Stimulated activated CD8-positive, alpha-beta memory T cell treated with anti-CD3 and anti-CD28 coated beads, Interleukin-12 subunit alpha, Interleukin-12 subunit beta, amount 100 ng/mL, for 24 hours (primary cell): Measurements from ENCODE around the gene ROPN1L.
"Not testable (repeated sequence)": the region's sequence is repeated elsewhere in the genome, so short reads cannot be mapped to it uniquely, and the experiment has no call there.

Experiments used
- DNase-seq: peaks from one replicate; pipeline ENCODE4 v3.0.0-alpha.2; 2020; ENCODE audit errors: extremely low read depth

ROPN1L gene

GRCh38 chr5:10441083-10441991 lies at the start of gene ROPN1L:
Gene ROPN1L, plus strand, starts transcription at chr5:10441879. Its CDS starts 289 bp downstream, at chr5:10442168.
- peak; percentile 51 for DNase-seq

DNA sequence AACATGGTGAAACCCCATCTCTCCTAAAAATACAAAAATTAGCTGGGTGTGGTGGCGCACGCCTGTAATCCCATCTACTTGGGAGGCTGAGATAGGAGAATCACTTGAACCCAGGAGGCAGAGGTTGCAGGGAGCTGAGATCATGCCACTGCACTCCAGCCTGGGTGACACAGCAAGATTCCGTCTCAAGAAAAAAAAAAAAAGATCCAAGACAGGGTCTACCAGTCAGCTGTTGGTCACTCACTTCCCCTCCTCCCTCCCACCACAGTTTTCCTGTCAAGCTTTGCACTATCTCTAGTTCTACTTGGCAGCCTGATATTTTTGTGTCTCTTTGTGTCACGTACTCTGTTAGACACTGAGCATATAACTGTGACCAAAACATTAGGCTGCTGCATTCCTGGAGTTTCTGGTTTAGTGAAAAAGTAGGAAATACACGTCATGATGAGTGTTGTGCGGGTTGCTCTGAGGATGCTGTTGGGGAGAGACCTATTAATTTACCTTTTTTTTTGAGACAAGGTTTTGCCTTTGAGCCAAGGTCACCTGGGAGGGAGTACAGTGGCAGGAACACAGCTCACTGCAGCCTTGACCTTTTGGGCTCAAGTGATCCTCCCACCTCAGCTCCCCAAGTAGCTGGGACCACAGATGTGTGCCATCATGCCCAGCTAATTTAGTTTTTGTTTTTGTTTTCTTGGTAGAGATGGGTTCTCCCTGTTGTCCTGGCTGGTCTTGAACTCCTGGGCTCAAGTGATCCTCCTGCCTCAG lies 48.9 kb upstream of the ROPN1L start:
- DNase-seq: not testable (repeated sequence)

DNA sequence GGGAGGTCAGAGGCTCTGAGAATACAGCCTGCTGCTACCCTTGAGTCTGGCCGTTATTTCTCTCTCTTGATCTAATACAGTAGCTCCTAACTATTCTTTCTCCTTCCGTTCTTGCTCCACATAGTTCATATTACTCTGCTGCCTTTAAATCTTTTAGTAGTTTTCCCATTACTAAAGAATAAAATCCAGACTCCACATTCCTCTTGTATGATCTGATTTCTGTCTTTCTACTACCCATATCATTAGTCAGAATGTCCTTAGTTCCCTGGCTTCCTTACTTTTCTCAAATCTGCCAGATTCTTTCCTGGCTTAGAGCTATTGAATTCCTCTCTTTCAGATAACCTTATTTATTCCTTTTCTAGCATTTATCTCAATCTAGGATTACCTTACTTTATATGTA lies 48.2 kb upstream of the ROPN1L start:
- no peak for DNase-seq

- DNase-seq: no peak
These were observed 45.1 kb upstream of the ROPN1L start for GRCh38 chr5:10396552-10396951.

DNA sequence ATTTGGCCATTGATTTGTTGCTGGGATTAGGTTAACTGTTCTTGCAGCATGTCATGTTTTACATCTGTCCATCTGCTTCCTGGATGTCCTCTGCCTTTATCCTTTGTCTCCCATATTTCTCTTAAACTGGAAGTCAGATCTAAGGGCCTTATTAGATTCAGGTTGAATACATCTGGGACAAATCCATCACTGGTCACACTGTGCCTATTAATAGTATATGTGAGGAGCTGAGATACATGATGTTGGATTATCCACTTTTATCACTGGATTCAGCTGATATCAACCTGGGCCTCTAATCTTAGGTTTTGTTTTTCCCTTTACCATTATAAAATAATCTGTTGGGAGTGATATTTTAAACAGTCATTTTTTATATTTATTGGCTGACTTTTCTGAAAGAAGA lies 41.8 kb upstream of the ROPN1L start:
- DNase-seq: no peak

DNA sequence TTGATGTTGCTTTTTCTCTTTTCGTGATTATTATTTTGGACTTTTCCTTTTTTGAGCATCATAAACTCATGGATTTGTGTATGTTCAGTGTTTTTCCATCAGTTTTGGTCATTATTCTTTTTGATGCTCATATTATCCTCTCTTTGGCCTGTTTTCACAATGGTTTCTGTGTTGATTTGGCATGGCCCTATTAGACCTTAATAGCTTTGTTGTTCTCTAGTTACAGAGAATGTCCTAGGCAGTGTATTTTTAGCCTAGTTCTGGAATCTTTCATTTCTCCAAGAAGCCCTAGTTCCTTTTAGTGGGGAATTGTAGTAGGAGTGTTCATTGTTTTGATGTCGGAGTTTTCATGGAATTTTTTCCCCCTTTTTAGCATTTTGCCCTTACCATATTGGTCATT lies 41.3 kb upstream of the ROPN1L start:
- no peak for DNase-seq

DNA sequence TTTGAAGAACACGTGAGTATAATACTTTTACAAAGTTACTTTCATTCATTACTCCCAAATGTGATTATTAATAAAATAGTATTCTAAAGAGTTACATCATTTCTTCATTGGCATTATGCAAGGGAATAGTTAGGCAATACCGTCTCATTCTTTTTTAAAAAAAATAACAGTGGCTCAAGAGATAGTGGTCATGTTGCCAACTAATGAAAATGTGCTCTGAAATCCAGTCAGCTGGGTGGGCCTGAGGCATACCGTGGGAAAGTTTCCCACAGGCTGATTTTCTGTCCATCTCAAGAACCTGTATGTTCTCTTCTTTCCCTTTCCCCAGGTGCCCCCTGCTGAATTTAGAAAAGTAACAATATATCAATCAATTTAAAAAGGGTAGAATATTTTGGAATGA lies 40.8 kb upstream of the ROPN1L start:
- no peak for DNase-seq

GRCh38 chr5:10401498-10401897 lies 40.2 kb upstream of the ROPN1L start:
- DNase-seq: no peak

DNA sequence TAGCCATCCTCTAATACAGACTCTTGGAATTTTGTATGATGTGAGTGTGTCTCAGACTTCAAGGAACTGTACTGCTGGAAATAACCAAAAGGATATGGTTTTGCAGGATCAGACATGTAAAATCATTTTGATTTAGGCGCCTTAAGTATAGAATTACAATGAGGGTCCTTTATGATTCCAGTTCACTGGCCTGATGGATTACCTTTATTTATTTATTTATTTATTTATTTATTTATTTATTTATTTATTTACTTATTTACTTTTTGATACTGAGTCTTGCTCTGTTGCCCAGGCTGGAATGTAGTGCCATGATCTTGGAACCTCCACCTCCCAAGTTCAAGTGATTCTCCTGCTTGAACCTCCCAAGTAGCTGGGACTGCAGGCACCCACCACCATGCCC lies 37.9 kb upstream of the ROPN1L start:
- no peak for DNase-seq

DNA sequence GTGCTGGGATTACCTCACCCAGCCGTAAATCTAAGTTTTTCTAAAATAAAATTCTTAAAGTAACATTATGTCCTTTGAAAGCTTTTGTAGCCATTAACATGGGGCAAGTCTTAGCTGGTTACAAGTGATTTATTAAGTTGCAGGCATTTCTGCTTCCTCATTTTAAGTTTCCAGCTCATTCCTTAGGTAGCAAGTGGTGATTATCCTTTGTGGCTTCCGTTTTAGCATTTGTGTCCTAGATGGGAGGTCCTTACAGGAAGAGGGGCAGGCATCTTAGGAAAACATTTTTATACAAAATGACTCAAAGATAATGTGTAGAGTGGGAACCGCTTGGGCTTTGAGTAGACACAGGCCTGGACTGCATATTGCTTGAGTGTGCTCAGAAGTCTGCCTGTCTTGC lies 35.0 kb upstream of the ROPN1L start:
- DNase-seq: no peak

GRCh38 chr5:10409504-10409903 lies 32.2 kb upstream of the ROPN1L start:
- no peak for DNase-seq

- DNase-seq: no peak
These were observed 31.0 kb upstream of the ROPN1L start for GRCh38 chr5:10410662-10411061.

DNA sequence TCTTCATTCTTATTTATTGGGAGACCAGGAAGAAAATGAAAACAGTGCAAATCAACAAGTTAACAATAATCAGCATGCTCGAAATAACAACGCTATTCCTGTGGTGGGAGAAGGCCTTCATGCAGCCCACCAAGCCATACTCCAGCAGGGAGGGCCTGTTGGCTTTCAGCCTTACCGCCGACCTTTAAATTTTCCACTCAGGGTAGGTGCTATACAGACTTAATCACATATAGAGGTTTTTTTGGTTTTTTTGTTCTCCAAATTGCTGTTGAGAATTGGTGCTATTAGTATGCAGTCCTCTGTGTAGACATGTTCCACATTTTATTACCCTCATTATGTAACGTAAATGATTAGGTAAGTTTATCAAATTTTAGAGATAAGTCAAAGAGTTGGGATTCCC lies 30.3 kb upstream of the ROPN1L start:
- DNase-seq: no peak

GRCh38 chr5:10416868-10417267 lies 24.8 kb upstream of the ROPN1L start:
- no peak for DNase-seq

GRCh38 chr5:10418654-10419345 lies 22.9 kb upstream of the ROPN1L start:
- no peak for DNase-seq

- no peak for DNase-seq
These were observed 21.2 kb upstream of the ROPN1L start for GRCh38 chr5:10420468-10420867.

DNA sequence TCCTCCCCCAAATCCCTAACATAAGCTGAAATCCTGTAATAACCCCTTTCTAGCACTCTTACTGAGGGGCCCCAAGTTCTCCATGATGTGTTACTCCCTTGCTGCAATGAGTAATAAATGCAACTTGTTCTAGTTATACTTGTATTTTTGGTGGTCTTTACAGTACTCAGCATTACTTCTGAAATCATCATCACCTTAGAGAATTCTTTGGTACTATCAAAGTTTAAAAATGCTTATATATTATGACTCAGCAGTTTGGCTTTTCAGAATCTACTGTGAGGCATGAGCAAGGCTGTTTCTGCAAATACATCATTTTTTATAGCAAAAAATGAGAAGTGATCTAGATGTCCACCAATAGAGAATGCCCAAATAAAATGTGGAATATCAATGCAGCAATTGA lies 20.7 kb upstream of the ROPN1L start:
- DNase-seq: no peak

DNA sequence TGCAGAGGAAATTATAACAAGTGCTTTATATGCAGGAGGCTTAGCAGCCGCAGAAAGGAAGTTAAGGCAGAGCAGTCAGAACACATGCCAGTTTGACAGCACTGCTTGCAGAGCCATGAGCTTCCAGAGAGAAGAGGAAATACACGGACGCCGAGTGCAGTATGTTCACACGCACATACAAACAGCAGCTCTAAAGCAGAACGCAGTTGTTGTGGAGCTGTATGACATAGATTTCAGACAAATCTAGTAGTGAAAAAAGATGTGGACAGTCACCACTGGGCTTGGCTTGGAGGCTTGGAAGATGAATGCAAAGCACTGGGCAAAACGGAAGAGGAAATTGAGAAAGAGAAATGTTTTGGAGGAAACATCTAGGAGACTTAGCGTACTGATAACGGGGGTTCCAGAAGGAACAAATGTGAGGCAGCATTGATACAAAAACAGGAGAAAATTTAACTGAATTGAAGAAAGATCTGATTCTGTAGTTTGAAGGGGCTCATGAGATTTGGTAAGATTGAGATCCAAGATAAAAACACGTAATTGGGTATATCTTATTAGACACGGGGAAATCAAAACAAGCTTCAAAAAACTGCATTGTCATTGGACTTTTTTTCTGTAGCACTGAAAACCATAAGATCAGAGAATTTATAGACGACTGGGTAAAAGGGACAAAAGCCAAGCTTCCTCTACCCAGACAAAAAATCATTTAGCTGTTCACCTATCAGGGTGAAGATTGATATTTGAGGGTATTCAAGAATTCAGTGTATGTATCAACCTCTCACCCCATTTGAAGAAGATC lies 19.6 kb upstream of the ROPN1L start:
- no peak for DNase-seq

DNA sequence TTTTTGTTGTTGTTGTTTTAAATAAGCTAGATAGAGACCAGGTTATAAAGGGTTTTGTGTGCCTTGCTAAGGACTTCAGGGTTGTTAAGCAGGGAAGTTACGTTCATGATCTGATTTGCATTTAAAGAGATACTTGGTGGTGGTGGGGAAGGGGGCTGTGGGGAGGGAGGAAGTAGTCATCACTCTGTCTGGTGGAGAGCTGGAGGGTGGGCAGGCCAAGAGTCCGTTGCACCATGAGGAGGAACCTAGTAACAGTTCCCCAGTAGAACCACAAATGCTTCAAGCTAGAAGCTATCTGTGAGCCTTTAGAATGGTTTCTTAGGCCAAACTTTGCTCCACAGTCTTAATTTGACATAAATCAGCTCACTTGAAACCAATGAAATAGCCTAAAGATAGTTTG lies 18.7 kb upstream of the ROPN1L start:
- no peak for DNase-seq

- DNase-seq: no peak
These were observed 17.5 kb upstream of the ROPN1L start for GRCh38 chr5:10424124-10424731.

DNA sequence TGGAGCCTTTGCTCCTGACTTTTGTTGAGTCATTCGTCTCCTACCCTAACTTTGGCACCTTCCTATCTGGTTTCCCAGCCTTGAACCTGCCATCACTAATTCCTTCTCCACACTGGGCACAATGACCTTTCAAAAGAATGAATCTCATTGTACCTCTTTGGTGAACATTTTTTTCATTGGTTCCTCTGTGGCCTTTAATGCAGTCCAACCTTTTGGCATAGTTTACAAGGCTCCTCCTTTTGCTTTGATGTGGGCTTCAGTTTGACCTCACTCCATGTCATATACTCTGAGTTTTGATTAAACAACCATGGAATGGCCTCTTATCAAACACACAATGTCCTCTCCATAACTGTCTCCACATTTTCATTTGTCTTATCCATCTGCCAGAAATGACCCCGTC lies 14.5 kb upstream of the ROPN1L start:
- no peak for DNase-seq
